GM21576 (cell line): ENCODE results near the gene ADAD1.

Experiments
- ATAC-seq: cut with Tn5 transposase; IDR thresholded peaks from one replicate; pipeline ENCODE4 v1.9.1; 2021; ENCODE audit warnings: mild to moderate bottlenecking, moderate library complexity; ENCODE audit not compliant: unreplicated experiment

Gene ADAD1

DNA sequence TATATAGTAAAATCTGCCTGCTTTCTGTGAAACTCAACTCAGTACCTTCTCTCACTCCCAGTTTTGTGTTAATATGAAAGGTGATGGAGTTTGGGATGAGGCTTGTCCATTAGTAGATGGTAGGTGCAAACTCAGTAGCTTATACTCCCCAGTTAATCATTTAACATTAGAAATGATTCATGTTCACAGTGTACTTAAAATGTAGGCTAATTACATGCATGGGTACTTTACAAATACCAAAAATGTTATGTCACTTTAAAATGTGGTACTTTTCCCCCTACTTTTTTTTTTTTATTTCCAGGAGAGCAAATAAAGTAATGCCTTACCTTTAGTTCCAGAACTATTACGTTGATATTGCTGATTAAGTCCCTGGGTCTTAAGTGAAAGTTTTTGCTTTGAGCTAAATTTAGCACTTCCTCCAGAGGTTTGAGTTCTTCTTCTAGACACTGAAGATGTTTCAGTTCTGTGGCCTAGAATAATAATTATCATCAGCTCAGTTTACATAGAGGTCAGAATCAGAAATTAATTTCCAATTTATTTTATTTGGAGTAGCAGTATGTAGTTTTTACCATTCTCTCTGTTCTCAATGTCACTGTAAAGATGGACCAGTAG, 74.7 kb downstream of the ADAD1 start:
- no peak for ATAC-seq

DNA sequence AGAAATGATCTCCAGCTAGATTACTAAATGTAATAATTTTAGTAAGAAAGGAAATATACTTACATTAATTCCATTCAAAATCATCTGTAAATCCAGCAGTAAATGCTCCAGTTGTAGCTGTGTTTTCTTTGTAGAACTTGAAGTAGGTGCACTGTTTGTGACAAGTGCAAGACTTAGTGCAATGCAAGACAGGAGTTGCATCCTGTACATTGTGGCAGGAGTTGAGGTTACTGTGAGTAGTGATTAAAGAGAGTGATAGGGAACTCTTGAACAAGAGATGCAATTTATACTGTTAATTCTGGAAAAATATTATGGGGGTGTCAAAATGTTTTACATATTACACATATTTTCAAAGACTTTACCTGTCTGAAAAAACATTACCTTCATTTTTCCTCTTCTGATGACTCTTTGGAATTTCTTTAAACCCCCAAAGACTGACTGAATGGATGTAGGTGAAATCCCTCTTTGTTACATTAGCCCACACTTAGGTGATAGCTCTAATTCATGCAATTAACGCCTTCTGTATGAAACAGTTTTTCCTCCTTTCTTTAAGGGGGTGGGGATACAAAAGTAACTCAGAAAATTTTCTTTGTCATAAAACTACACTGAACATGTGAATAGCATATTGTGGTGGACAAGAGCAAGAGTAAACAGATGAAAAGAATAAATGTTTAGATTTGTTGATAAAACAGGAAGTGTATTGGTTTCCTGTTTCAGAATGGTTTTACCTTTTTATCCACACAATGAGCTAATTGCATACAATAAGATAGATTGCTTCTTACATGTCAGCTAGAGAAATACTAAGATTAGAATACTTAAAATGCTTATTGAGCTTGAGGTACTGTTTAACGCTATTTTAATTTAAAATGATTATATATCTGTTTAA, 77.7 kb downstream of the ADAD1 start, which contains the start of gene IL2:
Gene IL2 (minus strand): TSS at position 495 of the 886 bp plus-strand sequence. CDS start 285 bp downstream, at position 210.
- ATAC-seq = no peak

DNA sequence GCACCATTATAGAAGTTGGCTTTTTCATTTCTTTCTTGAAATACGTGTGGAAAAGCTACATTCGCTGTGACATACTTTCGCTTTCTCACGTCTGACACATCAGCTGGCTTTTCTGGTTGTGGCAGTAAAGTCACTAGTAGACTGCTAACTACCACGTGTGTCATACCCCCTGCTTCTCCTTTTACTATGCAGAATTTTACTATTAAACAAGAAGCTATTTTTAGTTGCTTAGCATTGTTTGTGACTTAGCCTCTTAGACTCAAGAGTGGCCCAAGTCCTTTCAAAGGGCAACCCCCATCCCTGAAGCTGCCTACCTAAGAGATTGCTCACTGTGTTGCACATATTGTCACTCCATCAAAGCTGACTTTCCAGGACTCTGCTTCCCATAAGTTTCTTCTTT, 79.8 kb downstream of the ADAD1 start:
- peak; percentile 89 for ATAC-seq

DNA sequence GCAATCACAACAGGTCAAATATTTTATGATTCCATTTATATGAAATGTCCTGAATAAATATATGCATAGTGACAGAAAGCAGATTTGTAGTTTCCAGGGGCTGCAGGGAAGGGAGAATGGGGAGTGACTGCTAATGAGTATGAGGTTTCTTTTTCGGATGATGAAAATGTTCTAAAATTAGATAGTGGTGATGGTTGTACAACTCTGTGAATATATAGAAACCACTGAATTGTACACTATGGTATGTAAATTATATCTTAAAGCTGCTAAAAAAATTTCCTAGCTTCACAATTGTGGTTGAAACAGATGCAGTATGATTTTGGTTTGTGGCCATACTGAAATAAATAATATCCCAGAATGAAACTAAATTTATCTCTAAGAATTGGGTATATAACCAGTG, 90.6 kb downstream of the ADAD1 start:
- ATAC-seq = no peak

DNA sequence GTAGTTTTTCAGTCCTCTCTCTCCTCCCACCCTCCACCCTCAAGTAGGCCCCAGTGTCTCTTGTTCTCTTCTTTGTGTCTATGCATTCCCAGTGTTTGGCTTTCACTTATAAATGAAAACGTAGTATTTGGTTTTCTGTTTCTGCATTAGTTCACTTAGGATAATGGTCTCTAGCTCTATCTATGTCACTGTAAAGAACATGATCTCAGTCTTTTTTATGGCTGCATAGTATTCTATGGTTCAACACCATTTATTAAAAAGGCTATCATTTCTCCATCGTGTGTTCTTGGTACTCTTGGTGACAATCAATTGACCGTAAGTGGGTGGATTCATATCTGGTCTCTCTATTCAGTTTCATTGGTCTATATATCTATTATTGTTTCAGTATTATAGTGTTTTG, 96.4 kb downstream of the ADAD1 start:
- ATAC-seq = no peak

DNA sequence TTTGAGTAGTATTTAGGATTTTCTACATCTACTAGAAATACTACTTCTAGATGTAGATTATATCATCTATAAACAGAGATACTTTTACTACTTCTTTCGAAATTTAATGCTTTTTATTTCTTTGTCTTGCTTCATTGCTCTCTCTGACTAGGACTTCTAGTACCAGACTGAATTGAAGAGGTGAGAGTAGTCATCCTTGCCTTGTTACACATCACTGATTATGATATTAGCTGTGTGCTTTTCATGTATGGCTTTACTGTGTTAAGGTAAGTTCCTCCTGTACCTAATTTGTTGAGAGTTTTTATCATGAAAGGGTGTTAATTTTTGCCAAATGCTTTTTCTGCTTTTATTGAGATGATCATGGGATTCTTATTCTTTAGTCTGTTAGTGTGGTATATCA, 97.3 kb downstream of the ADAD1 start:
- no peak for ATAC-seq

DNA sequence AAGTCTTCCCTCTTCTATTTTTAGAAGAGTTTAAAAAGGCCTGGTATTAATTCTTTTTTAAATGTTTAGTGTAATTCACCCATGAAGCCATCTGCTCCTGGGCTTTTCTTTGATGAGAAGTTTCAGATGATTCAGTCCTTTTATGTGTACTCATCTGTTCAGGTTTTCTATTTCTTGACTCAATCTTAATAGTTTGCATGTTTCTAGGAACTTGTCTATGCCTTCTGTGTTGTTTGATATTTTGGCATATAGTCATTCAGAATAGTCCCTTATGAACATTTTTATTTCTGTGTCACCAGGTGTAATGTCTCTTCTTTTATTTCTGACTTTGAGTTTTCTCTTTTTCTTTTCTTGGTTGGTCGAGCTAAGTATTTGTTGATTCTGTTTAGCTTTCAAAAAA, 97.9 kb downstream of the ADAD1 start:
- no peak for ATAC-seq
